ENCODE results near the gene DCAF15.
A peak's percentile ranks its signal among the peaks of the same experiment; 100 is the strongest.

DCAF15 gene

GRCh38 chr19:13976446-13976845 lies 24.1 kb downstream of the DCAF15 start:
- no peak for DNase-seq (ENCODE audit: low read depth, low spot score)

- no peak for DNase-seq (ENCODE audit: low read depth, low spot score)
These were observed 25.5 kb downstream of the DCAF15 start for GRCh38 chr19:13977803-13978202.

- DNase-seq (ENCODE audit: low read depth, low spot score) = peak; percentile 89
These were observed 26.3 kb downstream of the DCAF15 start for GRCh38 chr19:13978351-13979243.

GRCh38 chr19:13979244-13979615 lies 26.9 kb downstream of the DCAF15 start:
- DNase-seq (ENCODE audit: low read depth, low spot score) = no peak

- no peak for DNase-seq (ENCODE audit: low read depth, low spot score)
These were observed 27.4 kb downstream of the DCAF15 start for GRCh38 chr19:13979686-13980085.

GRCh38 chr19:13980340-13980739 lies 28.0 kb downstream of the DCAF15 start:
- DNase-seq (ENCODE audit: low read depth, low spot score) = no peak

GRCh38 chr19:13981021-13981420 lies 28.7 kb downstream of the DCAF15 start:
- no peak for DNase-seq (ENCODE audit: low read depth, low spot score)

GRCh38 chr19:13981467-13981866 lies 29.2 kb downstream of the DCAF15 start:
- no peak for DNase-seq (ENCODE audit: low read depth, low spot score)

GRCh38 chr19:13981988-13982501 lies 29.7 kb downstream of the DCAF15 start:
- DNase-seq (ENCODE audit: low read depth, low spot score) = no peak

- DNase-seq (ENCODE audit: low read depth, low spot score) = no peak
These were observed 30.5 kb downstream of the DCAF15 start for GRCh38 chr19:13982773-13983172.

- no peak for DNase-seq (ENCODE audit: low read depth, low spot score)
These were observed 31.0 kb downstream of the DCAF15 start for GRCh38 chr19:13983213-13983889.

GRCh38 chr19:13984186-13984585 lies 31.9 kb downstream of the DCAF15 start:
- no peak for DNase-seq (ENCODE audit: low read depth, low spot score)

- no peak for DNase-seq (ENCODE audit: low read depth, low spot score)
These were observed 32.8 kb downstream of the DCAF15 start for GRCh38 chr19:13984875-13985741.

- DNase-seq (ENCODE audit: low read depth, low spot score) = no peak
These were observed 33.5 kb downstream of the DCAF15 start for GRCh38 chr19:13985771-13986347.

- DNase-seq (ENCODE audit: low read depth, low spot score) = peak; percentile 68
These were observed 34.1 kb downstream of the DCAF15 start for GRCh38 chr19:13986348-13986904.

GRCh38 chr19:13987101-13987890 lies 35.0 kb downstream of the DCAF15 start:
- DNase-seq (ENCODE audit: low read depth, low spot score) = no peak

- no peak for DNase-seq (ENCODE audit: low read depth, low spot score)
These were observed 37.2 kb downstream of the DCAF15 start for GRCh38 chr19:13989487-13989886.

GRCh38 chr19:13990085-13990484 lies 37.8 kb downstream of the DCAF15 start:
- no peak for DNase-seq (ENCODE audit: low read depth, low spot score)

- DNase-seq (ENCODE audit: low read depth, low spot score) = no peak
These were observed 39.7 kb downstream of the DCAF15 start for GRCh38 chr19:13992025-13992424.

GRCh38 chr19:13993590-13994300 lies 41.4 kb downstream of the DCAF15 start:
- DNase-seq (ENCODE audit: low read depth, low spot score) = no peak

All from iPS DF 19.7 (cell line).